Measurements from ENCODE around the gene PRICKLE1.
"Not testable (repeated sequence)": the region's sequence is repeated elsewhere in the genome, so short reads cannot be mapped to it uniquely, and the experiment has no call there.

- TF ChIP-seq CTCF (conservative IDR thresholded peaks at IDR 0.05; ENCODE audit: low read depth in 2 of 2); POLR2AphosphoS5 (IDR thresholded peaks at IDR 0.05; ENCODE audit: low read depth); EZH2 (IDR thresholded peaks at IDR 0.05; ENCODE audit: low read depth, unreplicated experiment); REST (IDR thresholded peaks at IDR 0.05; ENCODE audit: unreplicated experiment): not testable (repeated sequence)
These were observed 48.2 kb downstream of the PRICKLE1 start for GRCh38 chr12:42541308-42541707.
